ENCODE data around the gene CDH13.

DNA sequence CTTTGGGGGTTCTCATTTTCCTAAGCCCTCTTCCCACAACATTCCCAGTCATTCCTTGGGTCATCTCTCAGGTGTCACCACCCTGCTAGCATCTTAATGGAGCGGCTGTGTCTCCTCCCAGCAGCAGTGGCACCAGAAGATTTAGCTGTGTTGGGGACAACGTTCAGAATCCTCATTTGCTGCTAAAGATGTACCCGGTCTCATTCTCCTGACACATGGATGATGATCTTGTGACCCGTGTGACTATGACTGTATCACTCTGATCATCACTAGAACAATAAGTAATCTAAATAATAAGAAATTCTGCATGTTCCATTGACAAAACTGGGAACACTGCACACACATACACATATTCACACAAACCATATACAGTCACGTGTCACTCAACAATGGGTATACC lies 781.2 kb downstream of the CDH13 start:
- no peak for TF ChIP-seq RAD21 (conservative IDR thresholded peaks at IDR 0.05)
- TF ChIP-seq, protein P1, sequence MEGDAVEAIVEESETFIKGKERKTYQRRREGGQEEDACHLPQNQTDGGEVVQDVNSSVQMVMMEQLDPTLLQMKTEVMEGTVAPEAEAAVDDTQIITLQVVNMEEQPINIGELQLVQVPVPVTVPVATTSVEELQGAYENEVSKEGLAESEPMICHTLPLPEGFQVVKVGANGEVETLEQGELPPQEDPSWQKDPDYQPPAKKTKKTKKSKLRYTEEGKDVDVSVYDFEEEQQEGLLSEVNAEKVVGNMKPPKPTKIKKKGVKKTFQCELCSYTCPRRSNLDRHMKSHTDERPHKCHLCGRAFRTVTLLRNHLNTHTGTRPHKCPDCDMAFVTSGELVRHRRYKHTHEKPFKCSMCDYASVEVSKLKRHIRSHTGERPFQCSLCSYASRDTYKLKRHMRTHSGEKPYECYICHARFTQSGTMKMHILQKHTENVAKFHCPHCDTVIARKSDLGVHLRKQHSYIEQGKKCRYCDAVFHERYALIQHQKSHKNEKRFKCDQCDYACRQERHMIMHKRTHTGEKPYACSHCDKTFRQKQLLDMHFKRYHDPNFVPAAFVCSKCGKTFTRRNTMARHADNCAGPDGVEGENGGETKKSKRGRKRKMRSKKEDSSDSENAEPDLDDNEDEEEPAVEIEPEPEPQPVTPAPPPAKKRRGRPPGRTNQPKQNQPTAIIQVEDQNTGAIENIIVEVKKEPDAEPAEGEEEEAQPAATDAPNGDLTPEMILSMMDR (IDR thresholded peaks at IDR 0.05; ENCODE audit: poor library complexity, severe bottlenecking) = no peak
- TF ChIP-seq POLR2AphosphoS5 (IDR thresholded peaks at IDR 0.05) = no peak
- no peak for TF ChIP-seq TAF1 (IDR thresholded peaks at IDR 0.05; ENCODE audit: low read depth)
- TF ChIP-seq, protein P2, sequence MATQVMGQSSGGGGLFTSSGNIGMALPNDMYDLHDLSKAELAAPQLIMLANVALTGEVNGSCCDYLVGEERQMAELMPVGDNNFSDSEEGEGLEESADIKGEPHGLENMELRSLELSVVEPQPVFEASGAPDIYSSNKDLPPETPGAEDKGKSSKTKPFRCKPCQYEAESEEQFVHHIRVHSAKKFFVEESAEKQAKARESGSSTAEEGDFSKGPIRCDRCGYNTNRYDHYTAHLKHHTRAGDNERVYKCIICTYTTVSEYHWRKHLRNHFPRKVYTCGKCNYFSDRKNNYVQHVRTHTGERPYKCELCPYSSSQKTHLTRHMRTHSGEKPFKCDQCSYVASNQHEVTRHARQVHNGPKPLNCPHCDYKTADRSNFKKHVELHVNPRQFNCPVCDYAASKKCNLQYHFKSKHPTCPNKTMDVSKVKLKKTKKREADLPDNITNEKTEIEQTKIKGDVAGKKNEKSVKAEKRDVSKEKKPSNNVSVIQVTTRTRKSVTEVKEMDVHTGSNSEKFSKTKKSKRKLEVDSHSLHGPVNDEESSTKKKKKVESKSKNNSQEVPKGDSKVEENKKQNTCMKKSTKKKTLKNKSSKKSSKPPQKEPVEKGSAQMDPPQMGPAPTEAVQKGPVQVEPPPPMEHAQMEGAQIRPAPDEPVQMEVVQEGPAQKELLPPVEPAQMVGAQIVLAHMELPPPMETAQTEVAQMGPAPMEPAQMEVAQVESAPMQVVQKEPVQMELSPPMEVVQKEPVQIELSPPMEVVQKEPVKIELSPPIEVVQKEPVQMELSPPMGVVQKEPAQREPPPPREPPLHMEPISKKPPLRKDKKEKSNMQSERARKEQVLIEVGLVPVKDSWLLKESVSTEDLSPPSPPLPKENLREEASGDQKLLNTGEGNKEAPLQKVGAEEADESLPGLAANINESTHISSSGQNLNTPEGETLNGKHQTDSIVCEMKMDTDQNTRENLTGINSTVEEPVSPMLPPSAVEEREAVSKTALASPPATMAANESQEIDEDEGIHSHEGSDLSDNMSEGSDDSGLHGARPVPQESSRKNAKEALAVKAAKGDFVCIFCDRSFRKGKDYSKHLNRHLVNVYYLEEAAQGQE (IDR thresholded peaks at IDR 0.05; ENCODE audit: borderline replicate concordance) = no peak

Measured in neural cell (in vitro differentiated cells).